HepG2 (cell line): ENCODE results near the gene CSTF3.

Experiments used
- EP300 ChIP-seq, 3 experiments: sonication (generic) in 1 of 3; formaldehyde crosslinking in 1 of 3; IDR thresholded peaks; 2 replicates each; pipeline versions ENCODE4 v1.5.1 to v1.6.1; 2011 to 2020; ENCODE audit warnings: low read depth in 2 of 3, low read length in 2 of 3, borderline replicate concordance in 1 of 3, improper control_type of control experiment in 1 of 3, mild to moderate bottlenecking in 1 of 3, missing genetic modification reagents in 1 of 3, moderate library complexity in 1 of 3
- IRF1 ChIP-seq: sonication (generic); formaldehyde crosslinking; IDR thresholded peaks from 2 replicates; pipeline ENCODE4 v1.4.0; 2020; ENCODE audit warnings: low read depth, mild to moderate bottlenecking, missing genetic modification reagents
- POLR2A ChIP-seq, 2 experiments: IDR thresholded peaks; 2 replicates each; pipeline ENCODE4 v1.6.1; 2011; ENCODE audit warnings: low read depth in 2 of 2, low read length in 2 of 2, mild to moderate bottlenecking in 1 of 2, moderate library complexity in 1 of 2; ENCODE audit not compliant: insufficient read depth in 1 of 2
- TAF1 ChIP-seq: sonication (generic); formaldehyde crosslinking; IDR thresholded peaks from 2 replicates; pipeline ENCODE4 v1.4.0; 2020; ENCODE audit warnings: missing genetic modification reagents
- TGIF2 ChIP-seq: IDR thresholded peaks from 2 replicates; pipeline ENCODE4 v1.6.1; 2016; ENCODE audit warnings: control low read depth, missing compliant biosample characterization
- YY1 ChIP-seq: IDR thresholded peaks from 2 replicates; pipeline ENCODE4 v1.6.1; 2011; ENCODE audit warnings: low read length, low read depth, moderate library complexity, mild to moderate bottlenecking; ENCODE audit not compliant: insufficient read depth, insufficient replicate concordance
- ZIK1 ChIP-seq: sonication (generic); formaldehyde crosslinking; IDR thresholded peaks from 2 replicates; pipeline ENCODE4 v1.5.0; 2020; ENCODE audit warnings: mild to moderate bottlenecking, low read depth, missing genetic modification reagents, borderline replicate concordance
- ZNF138 ChIP-seq: sonication (generic); formaldehyde crosslinking; IDR thresholded peaks from 2 replicates; pipeline ENCODE4 v1.5.0; 2020; ENCODE audit warnings: mild to moderate bottlenecking, low read depth, missing genetic modification reagents
- ZNF326 ChIP-seq: sonication (generic); formaldehyde crosslinking; IDR thresholded peaks from 2 replicates; pipeline ENCODE4 v1.4.0; 2020; ENCODE audit warnings: missing genetic modification reagents, borderline replicate concordance
- TF ChIP-seq, protein P1 (sequence below): sonication (generic); formaldehyde crosslinking; IDR thresholded peaks from 2 replicates; pipeline ENCODE4 v1.5.1; 2020; ENCODE audit warnings: missing genetic modification reagents, mild to moderate bottlenecking, borderline replicate concordance
- TF ChIP-seq, protein P2 (sequence below), 2 experiments: IDR thresholded peaks; 2 replicates each; pipeline ENCODE4 v1.6.1; 2011 to 2012; ENCODE audit warnings: low read length in 2 of 2, borderline replicate concordance in 1 of 2, low read depth in 1 of 2, mild to moderate bottlenecking in 1 of 2, moderate library complexity in 1 of 2
- TF ChIP-seq, protein P3 (sequence below): sonication (generic); formaldehyde crosslinking; IDR thresholded peaks from 2 replicates; pipeline ENCODE4 v1.5.0; 2020; ENCODE audit warnings: mild to moderate bottlenecking, missing genetic modification reagents, moderate library complexity

DNA sequence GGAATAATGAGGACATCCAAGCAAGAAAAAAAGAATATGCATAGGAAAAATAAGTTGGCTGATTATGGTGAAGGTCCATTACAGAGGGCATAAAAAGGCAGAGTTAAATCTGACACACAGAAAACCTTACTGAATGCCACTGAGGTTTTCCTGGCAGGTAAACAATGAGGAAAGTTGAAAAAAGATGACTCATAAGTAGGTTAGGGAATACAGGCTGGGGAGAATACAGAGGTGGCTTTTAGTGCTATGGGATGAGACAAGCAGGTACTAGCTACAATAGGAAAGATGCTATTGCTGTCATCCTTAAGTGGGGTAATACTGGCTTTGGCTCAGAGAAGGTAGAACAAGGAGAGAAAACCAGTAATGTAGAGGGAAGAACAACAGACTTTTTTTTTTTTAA is 44.7 kb downstream of the CSTF3 start:
- TF ChIP-seq, protein P1, sequence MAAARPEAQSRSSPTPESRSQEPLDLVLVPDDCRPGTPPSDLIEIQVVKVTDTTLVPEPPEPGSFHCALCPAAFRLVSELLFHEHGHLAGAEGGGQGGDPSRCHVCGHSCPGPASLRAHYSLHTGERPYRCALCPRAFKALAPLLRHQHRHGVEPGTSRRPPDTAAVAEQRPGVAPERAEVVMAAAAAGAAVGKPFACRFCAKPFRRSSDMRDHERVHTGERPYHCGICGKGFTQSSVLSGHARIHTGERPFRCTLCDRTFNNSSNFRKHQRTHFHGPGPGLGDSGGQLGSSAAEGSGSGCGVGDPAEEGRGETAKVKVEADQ (CRISPR knock-in tag), result no peak
- TF ChIP-seq YY1 (no peak), ZNF326 (no peak), EP300 (IDR thresholded peaks at IDR 0.05; ENCODE audit: low read depth in 2 of 2, low read length in 2 of 2) (no peak), EP300 (CRISPR knock-in tag; IDR thresholded peaks at IDR 0.05; ENCODE audit: borderline replicate concordance) (no peak), POLR2A (IDR thresholded peaks at IDR 0.05; ENCODE audit: insufficient read depth in 1 of 2, low read depth in 2 of 2, low read length in 2 of 2) (no peak), IRF1 (CRISPR knock-in tag) (no peak), TAF1 (CRISPR knock-in tag) (no peak), ZIK1 (CRISPR knock-in tag) (no peak), ZNF138 (no peak), TGIF2 (CRISPR knock-in tag) (no peak)
- TF ChIP-seq, protein P2, sequence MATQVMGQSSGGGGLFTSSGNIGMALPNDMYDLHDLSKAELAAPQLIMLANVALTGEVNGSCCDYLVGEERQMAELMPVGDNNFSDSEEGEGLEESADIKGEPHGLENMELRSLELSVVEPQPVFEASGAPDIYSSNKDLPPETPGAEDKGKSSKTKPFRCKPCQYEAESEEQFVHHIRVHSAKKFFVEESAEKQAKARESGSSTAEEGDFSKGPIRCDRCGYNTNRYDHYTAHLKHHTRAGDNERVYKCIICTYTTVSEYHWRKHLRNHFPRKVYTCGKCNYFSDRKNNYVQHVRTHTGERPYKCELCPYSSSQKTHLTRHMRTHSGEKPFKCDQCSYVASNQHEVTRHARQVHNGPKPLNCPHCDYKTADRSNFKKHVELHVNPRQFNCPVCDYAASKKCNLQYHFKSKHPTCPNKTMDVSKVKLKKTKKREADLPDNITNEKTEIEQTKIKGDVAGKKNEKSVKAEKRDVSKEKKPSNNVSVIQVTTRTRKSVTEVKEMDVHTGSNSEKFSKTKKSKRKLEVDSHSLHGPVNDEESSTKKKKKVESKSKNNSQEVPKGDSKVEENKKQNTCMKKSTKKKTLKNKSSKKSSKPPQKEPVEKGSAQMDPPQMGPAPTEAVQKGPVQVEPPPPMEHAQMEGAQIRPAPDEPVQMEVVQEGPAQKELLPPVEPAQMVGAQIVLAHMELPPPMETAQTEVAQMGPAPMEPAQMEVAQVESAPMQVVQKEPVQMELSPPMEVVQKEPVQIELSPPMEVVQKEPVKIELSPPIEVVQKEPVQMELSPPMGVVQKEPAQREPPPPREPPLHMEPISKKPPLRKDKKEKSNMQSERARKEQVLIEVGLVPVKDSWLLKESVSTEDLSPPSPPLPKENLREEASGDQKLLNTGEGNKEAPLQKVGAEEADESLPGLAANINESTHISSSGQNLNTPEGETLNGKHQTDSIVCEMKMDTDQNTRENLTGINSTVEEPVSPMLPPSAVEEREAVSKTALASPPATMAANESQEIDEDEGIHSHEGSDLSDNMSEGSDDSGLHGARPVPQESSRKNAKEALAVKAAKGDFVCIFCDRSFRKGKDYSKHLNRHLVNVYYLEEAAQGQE (IDR thresholded peaks at IDR 0.05; ENCODE audit: borderline replicate concordance in 1 of 2, low read depth in 1 of 2, low read length in 2 of 2), result no peak
- TF ChIP-seq, protein P3, sequence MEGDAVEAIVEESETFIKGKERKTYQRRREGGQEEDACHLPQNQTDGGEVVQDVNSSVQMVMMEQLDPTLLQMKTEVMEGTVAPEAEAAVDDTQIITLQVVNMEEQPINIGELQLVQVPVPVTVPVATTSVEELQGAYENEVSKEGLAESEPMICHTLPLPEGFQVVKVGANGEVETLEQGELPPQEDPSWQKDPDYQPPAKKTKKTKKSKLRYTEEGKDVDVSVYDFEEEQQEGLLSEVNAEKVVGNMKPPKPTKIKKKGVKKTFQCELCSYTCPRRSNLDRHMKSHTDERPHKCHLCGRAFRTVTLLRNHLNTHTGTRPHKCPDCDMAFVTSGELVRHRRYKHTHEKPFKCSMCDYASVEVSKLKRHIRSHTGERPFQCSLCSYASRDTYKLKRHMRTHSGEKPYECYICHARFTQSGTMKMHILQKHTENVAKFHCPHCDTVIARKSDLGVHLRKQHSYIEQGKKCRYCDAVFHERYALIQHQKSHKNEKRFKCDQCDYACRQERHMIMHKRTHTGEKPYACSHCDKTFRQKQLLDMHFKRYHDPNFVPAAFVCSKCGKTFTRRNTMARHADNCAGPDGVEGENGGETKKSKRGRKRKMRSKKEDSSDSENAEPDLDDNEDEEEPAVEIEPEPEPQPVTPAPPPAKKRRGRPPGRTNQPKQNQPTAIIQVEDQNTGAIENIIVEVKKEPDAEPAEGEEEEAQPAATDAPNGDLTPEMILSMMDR (CRISPR knock-in tag), result no peak
